Vagina (tissue), 2 donors: ENCODE results near the gene BAX. TPM values are rescaled to one million over a fixed set of nuclear protein-coding genes. Genes with fewer than 3 reads are reported as not detected.

ENCODE experiments used
- DNase-seq, 2 donors: peaks; one replicate each; pipeline ENCODE4 v3.0.0-alpha.2; 2017; ENCODE audit errors: extremely low spot score in 2 of 2
- H3K27ac ChIP-seq: fragments of 200-600 bp; sonication (generic); one replicate; pipeline ENCODE4 v1.5.1; 2019
- H3K27me3 ChIP-seq: fragments of 200-600 bp; sonication (generic); one replicate; pipeline ENCODE4 v1.5.1; 2019
- H3K36me3 ChIP-seq, 2 donors: fragments of 200-600 bp; sonication (generic); one replicate each; pipeline ENCODE4 v1.5.1; 2017 to 2019
- H3K4me1 ChIP-seq: fragments of 200-600 bp; sonication (generic); one replicate; pipeline ENCODE4 v1.5.1; 2019
- H3K4me3 ChIP-seq, 2 donors: fragments of 200-600 bp; sonication (generic); 1 replicate in 1 of 2; 2 replicates in 1 of 2; pipeline ENCODE4 v1.5.1; 2016 to 2019
- H3K9me3 ChIP-seq: fragments of 200-600 bp; sonication (generic); one replicate; pipeline ENCODE4 v1.5.1; 2019
- CTCF ChIP-seq, 3 experiments: fragments of 450-650 bp in 2 of 3; fragments of 200-600 bp in 1 of 3; sonication (generic) in 1 of 3; IDR thresholded peaks; one replicate each; pipeline ENCODE4 v1.5.1; 2017 to 2019; ENCODE audit warnings: antibody characterized with exemption in 3 of 3, mild to moderate bottlenecking in 2 of 3, moderate library complexity in 2 of 3
- POLR2A ChIP-seq, 2 donors: fragments of 450-650 bp; IDR thresholded peaks; one replicate each; pipeline ENCODE4 v1.6.1; 2017; ENCODE audit warnings: antibody characterized with exemption in 2 of 2, mild to moderate bottlenecking in 2 of 2, moderate library complexity in 2 of 2
- POLR2AphosphoS5 ChIP-seq, 2 donors: sonication (generic); formaldehyde crosslinking; IDR thresholded peaks; one replicate each; pipeline ENCODE4 v1.9.0; 2017; ENCODE audit warnings: antibody characterized with exemption in 2 of 2, mild to moderate bottlenecking in 2 of 2, low read depth in 1 of 2; ENCODE audit not compliant: insufficient read depth in 1 of 2
- intact Hi-C: fragments of 100-400 bp; cut with DNase I; formaldehyde crosslinking; loops from one replicate; pipeline ENCODE4 v1.15.1; 2023
- total RNA-seq: library from RNA; depleted of rRNA; stranded (reverse); fragments of >200 nt; gene quantifications from one replicate; pipeline ENCODE4 v1.2.3, GENCODE V29; 2016

BAX gene
- total RNA-seq, 1 donor from 2014 or later: 52.3 TPM

GRCh38 chr19:48910803-48911202 is 43.9 kb upstream of the BAX start:
- Histone ChIP-seq H3K27ac (no peak overlapping the region), H3K4me3 (no peak overlapping the region), H3K4me1 (no peaks in the 10 kb centered on the region), H3K27me3 (no peaks in the 10 kb centered on the region), H3K9me3 (no peaks in the 10 kb centered on the region), H3K36me3 (peaks cover 4 to 65% of the 10 kb centered on the region in 2 donors)
- TF ChIP-seq CTCF (IDR thresholded peaks at IDR 0.05): no peak
- TF ChIP-seq POLR2AphosphoS5 (IDR thresholded peaks at IDR 0.05; ENCODE audit: insufficient read depth in 1 of 2, low read depth in 1 of 2): no peak
- TF ChIP-seq POLR2A (IDR thresholded peaks at IDR 0.05): no peak
- DNase-seq: no peak
- intact Hi-C loops: no loop called here

- no peaks in the 10 kb centered on the region for H3K4me1 ChIP-seq
- no peaks in the 10 kb centered on the region for H3K27me3 ChIP-seq
- no peak overlapping the region for H3K4me3 ChIP-seq
- DNase-seq: no peak
- peaks cover 0 to 85% of the 10 kb centered on the region in 2 donors for H3K36me3 ChIP-seq
- H3K27ac ChIP-seq: no peak overlapping the region
- intact Hi-C loops: no loop called here
- TF ChIP-seq CTCF (IDR thresholded peaks at IDR 0.05): no peak
- TF ChIP-seq POLR2AphosphoS5 (IDR thresholded peaks at IDR 0.05; ENCODE audit: insufficient read depth in 1 of 2, low read depth in 1 of 2): no peak
- TF ChIP-seq POLR2A (IDR thresholded peaks at IDR 0.05): no peak
- no peaks in the 10 kb centered on the region for H3K9me3 ChIP-seq
Observed at GRCh38 chr19:48913114-48913889, 41.4 kb upstream of the BAX start.

- no peaks in the 10 kb centered on the region for H3K27me3 ChIP-seq
- H3K4me3 ChIP-seq: no peak overlapping the region
- H3K27ac ChIP-seq: no peak overlapping the region
- no peak for DNase-seq
- H3K36me3 ChIP-seq: peaks cover 0 to 94% of the 10 kb centered on the region in 2 donors
- intact Hi-C loops: no loop called here
- H3K4me1 ChIP-seq: no peaks in the 10 kb centered on the region
- H3K9me3 ChIP-seq: no peaks in the 10 kb centered on the region
- TF ChIP-seq POLR2A (IDR thresholded peaks at IDR 0.05): no peak
- no peak for TF ChIP-seq POLR2AphosphoS5 (IDR thresholded peaks at IDR 0.05; ENCODE audit: insufficient read depth in 1 of 2, low read depth in 1 of 2)
- TF ChIP-seq CTCF (IDR thresholded peaks at IDR 0.05): no peak
Observed at GRCh38 chr19:48914181-48914580, 40.5 kb upstream of the BAX start.

- TF ChIP-seq POLR2A (IDR thresholded peaks at IDR 0.05): no peak
- no peak for TF ChIP-seq CTCF (IDR thresholded peaks at IDR 0.05)
- no peak for TF ChIP-seq POLR2AphosphoS5 (IDR thresholded peaks at IDR 0.05; ENCODE audit: insufficient read depth in 1 of 2, low read depth in 1 of 2)
- no peak for DNase-seq
- H3K9me3 ChIP-seq: no peaks in the 10 kb centered on the region
Observed at GRCh38 chr19:48915757-48916156, 38.9 kb upstream of the BAX start.

GRCh38 chr19:48918071-48918470 is 36.6 kb upstream of the BAX start:
- Histone ChIP-seq H3K9me3 (no peaks in the 10 kb centered on the region), H3K27ac (no peak overlapping the region), H3K36me3 (peaks cover 0 to 73% of the 10 kb centered on the region in 2 donors), H3K4me3 (no peak overlapping the region), H3K27me3 (no peaks in the 10 kb centered on the region), H3K4me1 (no peaks in the 10 kb centered on the region)
- TF ChIP-seq POLR2AphosphoS5 (IDR thresholded peaks at IDR 0.05; ENCODE audit: insufficient read depth in 1 of 2, low read depth in 1 of 2) (no peak), CTCF (IDR thresholded peaks at IDR 0.05) (no peak), POLR2A (IDR thresholded peaks at IDR 0.05) (no peak)
- no peak for DNase-seq
- intact Hi-C loops: no loop called here

More at GRCh38 chr19:48915757-48916156, 38.9 kb upstream of the BAX start:
- Histone ChIP-seq H3K4me1 (no peaks in the 10 kb centered on the region), H3K27ac (no peak overlapping the region), H3K4me3 (no peak overlapping the region), H3K27me3 (no peaks in the 10 kb centered on the region), H3K36me3 (peaks cover 0 to 89% of the 10 kb centered on the region in 2 donors)
- intact Hi-C loops: no loop called here
